ENCODE results near the gene TAS2R42.

DNA sequence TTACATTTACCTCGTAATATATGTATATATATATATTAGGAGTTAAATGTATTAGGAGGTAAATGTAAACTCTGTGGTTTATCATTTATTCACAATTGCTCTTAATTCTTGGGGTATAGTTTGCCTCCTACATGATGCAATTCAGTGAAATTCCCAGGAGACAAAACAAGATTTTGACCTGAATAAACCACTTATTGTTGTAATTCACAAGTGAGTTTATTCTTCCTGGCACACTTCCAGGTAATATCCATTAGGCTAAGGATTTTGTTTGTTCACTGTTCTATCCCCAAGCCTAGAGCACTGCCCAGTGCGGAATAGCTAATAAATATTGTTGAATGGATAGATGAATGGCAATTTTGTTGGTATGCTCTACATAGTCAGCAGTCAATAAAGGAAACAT lies 12.7 kb downstream of the TAS2R42 start:
- TF ChIP-seq, protein P1, sequence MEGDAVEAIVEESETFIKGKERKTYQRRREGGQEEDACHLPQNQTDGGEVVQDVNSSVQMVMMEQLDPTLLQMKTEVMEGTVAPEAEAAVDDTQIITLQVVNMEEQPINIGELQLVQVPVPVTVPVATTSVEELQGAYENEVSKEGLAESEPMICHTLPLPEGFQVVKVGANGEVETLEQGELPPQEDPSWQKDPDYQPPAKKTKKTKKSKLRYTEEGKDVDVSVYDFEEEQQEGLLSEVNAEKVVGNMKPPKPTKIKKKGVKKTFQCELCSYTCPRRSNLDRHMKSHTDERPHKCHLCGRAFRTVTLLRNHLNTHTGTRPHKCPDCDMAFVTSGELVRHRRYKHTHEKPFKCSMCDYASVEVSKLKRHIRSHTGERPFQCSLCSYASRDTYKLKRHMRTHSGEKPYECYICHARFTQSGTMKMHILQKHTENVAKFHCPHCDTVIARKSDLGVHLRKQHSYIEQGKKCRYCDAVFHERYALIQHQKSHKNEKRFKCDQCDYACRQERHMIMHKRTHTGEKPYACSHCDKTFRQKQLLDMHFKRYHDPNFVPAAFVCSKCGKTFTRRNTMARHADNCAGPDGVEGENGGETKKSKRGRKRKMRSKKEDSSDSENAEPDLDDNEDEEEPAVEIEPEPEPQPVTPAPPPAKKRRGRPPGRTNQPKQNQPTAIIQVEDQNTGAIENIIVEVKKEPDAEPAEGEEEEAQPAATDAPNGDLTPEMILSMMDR (IDR thresholded peaks at IDR 0.05), result no peak
- TF ChIP-seq EZH2 (IDR thresholded peaks at IDR 0.05; ENCODE audit: borderline replicate concordance, insufficient read depth, low read depth, low read length, poor library complexity, severe bottlenecking), result no peak

Data from B cell (primary cell).